Peyer's patch (tissue), 4 donors: Measurements from ENCODE around the gene DNAH2.

Source experiments
- CTCF ChIP-seq, 6 experiments: fragments of 450-650 bp in 4 of 6; fragments of 200-600 bp in 2 of 6; sonication (generic) in 1 of 6; IDR thresholded peaks; one replicate each; pipeline ENCODE4 v1.5.1; 2017 to 2019; ENCODE audit warnings: antibody characterized with exemption in 6 of 6, mild to moderate bottlenecking in 3 of 6, moderate library complexity in 1 of 6
- POLR2A ChIP-seq, 2 donors: fragments of 450-650 bp; IDR thresholded peaks; one replicate each; pipeline ENCODE4 v1.5.1; 2017; ENCODE audit warnings: antibody characterized with exemption in 2 of 2, mild to moderate bottlenecking in 2 of 2, moderate library complexity in 2 of 2

GRCh38 chr17:7719661-7720060 is 2.1 kb downstream of the DNAH2 start:
- TF ChIP-seq CTCF (IDR thresholded peaks at IDR 0.05) (no peak), POLR2A (IDR thresholded peaks at IDR 0.05) (no peak)
